Inflammatory macrophage treated with lipopolysaccharide for 4 hours (primary cell): ENCODE measurements around the gene C1GALT1.
A peak's percentile ranks its signal among the peaks of the same experiment; 100 is the strongest.
"Not testable (repeated sequence)": the region's sequence is repeated elsewhere in the genome, so short reads cannot be mapped to it uniquely, and the experiment has no call there.

Source experiments
- DNase-seq: peaks from one replicate; pipeline ENCODE4 v3.0.0-alpha.2; 2020

Gene C1GALT1

DNA sequence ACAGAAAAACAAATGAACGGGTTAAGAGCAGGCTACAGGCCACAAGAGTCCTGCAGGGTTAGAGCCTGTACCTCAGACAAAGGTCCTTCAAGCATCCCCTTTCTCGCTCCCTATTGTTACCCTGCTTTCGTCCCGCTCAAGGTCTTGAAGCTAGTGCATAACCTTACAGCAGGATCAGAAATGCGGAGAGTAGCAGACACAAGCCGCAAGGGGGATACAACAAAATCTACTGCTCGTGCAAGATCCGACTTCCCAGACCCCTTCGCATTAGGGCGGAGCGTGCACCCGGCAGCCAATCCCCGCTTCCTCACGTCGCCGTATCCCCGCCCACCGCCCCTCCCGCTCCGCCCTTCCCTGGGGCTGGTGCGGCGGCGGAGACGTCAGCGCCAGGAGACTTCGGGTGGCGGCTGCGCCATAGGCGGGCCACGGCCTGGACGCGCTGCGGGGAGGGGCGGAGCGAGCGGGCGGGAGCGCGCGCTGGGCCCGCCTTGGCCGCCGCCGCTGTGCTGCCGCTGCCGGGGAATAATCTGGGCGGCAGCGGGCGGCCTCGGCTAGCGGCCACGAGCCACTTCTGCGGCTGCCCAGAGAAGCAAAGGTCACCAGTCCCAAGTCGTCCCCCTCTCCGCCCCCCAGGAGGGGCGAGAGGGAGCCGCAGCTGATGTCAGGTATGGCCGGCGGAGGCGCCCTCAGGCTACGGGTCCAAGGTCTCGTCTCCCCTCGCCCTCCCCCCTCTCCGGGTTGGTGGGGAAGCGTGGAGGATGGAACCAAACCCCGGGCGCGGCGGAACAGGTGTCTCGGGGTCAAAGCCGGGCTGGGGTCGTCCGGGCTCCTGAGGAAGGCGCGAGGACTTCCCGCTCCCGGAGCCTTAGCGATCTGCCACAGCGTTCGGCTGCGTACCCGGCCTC, at the start of gene C1GALT1:
C1GALT1 (plus strand) TSS at position 389 of the 905 bp plus-strand sequence. CDS start 51,776 bp downstream, outside the sequence.
- DNase-seq, result peak; percentile 98

DNA sequence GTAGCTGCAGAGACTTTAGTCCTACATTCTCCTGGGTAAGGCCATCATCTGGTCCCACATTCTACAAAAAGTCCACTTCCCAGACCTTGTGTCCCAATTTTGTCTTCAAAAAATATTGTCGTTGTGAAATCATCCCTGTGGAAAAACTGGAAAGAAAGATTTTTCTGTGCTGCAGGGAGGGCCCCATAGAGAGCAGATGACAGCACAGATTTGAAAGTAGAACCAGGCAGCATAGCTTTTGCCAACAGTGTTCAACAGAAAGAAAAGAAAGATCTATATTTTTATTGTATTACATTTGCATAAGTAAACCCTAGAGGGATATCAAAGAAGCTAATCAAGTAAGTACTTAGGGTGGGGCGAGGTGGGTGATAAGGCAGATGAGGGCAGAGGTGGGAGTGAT, 48.3 kb upstream of the C1GALT1 start:
- DNase-seq, result no peak

- DNase-seq, result no peak
These were observed 47.3 kb upstream of the C1GALT1 start for GRCh38 chr7:7135074-7135473.

DNA sequence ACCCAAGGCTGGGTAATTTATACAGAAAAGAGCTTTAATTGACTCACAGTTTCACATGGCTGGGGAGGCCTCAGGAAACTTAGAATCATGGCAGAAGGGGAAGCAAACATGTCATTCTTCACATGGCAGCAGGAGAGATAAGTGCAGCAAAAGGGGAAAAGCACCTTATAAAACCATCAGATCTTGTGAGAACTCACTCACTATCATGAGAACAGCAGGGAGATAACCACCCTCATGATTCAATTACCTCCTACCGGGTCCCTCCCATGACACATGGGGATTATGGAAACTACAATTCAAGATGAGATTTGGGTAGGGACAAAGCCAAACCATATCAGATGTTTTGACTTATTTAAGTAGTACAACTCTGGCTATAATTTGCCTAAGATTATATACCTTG, 46.4 kb upstream of the C1GALT1 start:
- not testable (repeated sequence) for DNase-seq

- no peak for DNase-seq
These were observed 45.6 kb upstream of the C1GALT1 start for GRCh38 chr7:7136466-7137381.

DNA sequence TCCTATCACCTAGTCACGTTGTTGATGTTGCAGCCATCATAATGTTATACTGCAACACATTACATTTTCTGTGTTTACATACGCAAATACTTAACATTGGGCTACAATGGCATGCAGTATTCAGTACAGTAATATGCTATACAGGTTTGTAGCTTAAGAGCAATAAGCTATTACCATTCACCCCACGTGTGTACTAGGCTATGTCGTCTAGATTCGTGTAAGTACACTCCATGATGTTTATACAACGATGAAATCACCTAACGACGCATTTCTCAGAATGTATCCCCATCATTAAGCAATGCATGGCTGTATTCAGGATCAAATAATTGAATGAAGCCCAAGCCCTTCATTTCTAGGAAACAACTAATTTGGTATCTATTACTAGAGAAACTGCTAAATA, 43.4 kb upstream of the C1GALT1 start:
- no peak for DNase-seq

DNA sequence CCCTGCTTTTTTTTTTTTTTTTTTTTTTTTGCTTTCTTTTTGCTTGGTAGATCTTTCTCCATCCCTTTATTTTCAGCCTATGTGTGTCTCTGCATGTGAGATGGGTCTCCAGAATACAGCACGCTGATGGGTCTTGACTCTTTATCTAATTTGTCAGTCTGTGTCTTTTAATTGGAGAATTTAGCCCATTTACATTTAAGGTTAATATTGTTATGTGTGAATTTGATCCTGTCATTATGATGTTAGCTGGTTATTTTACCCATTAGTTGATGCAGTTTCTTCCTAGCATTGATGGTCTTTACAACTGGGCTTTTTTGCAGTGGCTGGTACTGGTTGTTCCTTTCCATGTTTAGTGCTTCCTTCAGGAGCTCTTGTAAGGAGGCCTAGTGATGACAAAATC, 38.9 kb upstream of the C1GALT1 start:
- not testable (repeated sequence) for DNase-seq

- not testable (repeated sequence) for DNase-seq
These were observed 37.2 kb upstream of the C1GALT1 start for GRCh38 chr7:7145151-7145550.

GRCh38 chr7:7146837-7147236, 35.5 kb upstream of the C1GALT1 start:
- DNase-seq, result no peak

- DNase-seq, result no peak
These were observed 33.4 kb upstream of the C1GALT1 start for GRCh38 chr7:7148798-7149481.

DNA sequence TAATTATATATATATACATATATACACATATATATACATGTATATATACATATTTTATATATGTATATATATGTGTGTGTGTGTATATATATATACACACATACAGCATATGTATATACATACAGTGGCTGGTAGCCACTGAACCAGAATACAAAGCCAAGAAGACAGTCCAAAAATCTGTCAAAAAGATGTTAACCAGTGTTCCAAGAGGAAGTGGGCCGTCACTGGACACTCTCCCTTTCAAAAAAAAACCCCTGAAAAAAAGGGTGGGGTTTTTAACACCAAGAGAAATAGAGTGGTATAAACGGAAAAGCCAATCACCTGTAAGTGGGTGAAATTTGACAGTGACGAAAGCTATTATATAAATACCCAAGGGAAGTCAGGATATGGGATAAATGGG, 31.1 kb upstream of the C1GALT1 start:
- no peak for DNase-seq

- DNase-seq, result no peak
These were observed 30.5 kb upstream of the C1GALT1 start for GRCh38 chr7:7151865-7152264.

- DNase-seq, result no peak
These were observed 30.0 kb upstream of the C1GALT1 start for GRCh38 chr7:7152315-7152714.

GRCh38 chr7:7154355-7154754, 28.0 kb upstream of the C1GALT1 start:
- DNase-seq, result not testable (repeated sequence)

GRCh38 chr7:7156663-7157062, 25.7 kb upstream of the C1GALT1 start:
- DNase-seq, result no peak

DNA sequence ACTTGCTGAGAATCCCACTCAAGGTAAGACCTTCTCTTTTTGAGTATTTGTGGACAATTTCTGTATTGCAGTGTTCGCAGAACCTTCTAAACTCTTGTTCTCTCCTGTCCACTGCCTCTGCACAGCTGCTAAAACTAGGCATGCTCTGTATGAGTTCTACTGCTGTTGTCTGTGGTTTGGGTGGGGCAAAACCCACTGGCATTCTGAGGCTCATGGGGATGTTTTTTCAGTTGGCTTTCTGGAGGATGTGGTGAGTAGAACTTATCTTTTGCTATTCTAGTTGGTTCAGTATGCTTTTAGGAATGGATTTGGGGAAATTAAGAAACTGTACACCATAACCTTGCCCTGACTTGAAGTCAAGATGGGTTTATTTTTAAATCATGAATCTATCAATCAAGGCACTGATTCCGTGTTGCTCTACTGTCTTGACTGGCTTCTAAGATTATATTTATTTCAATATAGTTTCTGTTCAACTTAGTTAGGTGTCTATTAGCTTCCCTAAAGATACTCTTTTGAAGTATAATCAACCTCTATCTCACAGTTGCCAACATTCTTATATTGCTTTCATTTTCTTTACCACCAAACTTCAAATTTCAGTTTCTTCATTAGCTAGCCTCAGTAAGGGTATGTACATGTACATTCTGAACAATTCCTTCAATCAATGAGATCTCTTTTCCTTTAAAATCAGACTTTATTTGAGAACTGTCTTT, 25.0 kb upstream of the C1GALT1 start:
- DNase-seq, result no peak

- no peak for DNase-seq
These were observed 24.5 kb upstream of the C1GALT1 start for GRCh38 chr7:7157887-7158271.

- peak; percentile 54 for DNase-seq
These were observed 23.2 kb upstream of the C1GALT1 start for GRCh38 chr7:7159063-7159658.

DNA sequence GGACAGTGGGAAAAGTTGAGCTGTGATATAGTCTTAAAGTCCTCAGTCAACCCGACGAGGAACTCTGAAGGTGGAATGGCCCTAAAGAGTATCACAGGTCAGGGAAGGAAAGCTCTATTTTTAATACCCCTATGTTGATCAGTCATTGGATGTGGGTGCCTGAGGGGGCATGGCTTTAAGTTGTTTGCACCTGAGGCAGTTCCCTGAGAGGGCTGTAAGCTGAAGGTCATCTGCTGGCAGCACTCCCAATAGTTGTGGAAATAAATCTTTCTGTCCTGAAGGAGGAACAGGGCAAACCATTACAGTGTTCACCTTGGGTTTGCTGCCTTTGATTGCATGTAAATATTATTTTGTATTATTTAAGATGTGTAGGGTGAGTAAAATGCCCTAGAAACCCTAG, 17.8 kb upstream of the C1GALT1 start:
- DNase-seq, result no peak

- no peak for DNase-seq
These were observed 17.0 kb upstream of the C1GALT1 start for GRCh38 chr7:7165372-7165771.

GRCh38 chr7:7166318-7166717, 16.0 kb upstream of the C1GALT1 start:
- no peak for DNase-seq

DNA sequence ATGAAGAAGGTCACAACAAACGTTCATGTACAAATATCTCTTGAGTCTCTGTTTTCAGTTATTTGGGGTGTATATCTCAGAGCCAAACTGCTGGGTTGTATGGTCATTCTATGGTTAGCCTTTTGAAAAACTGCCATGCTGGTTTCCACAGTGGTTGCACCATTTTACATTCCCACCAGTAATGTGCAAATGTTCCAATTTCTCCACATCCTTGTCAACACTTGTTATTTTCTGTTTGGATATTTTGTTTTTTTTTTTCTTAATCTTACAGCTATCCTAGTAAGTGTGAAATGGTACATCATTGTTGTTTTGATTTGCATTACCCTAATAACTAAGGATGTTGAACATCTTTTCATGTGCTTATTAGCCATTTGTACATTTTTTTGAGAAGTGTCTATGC, 13.0 kb upstream of the C1GALT1 start:
- no peak for DNase-seq
